NT2/D1 (cell line): Measurements from ENCODE around the gene DNAAF5.

Experiments used
- DNase-seq: peaks from one replicate; pipeline ENCODE4 v3.0.0-alpha.2; 2011; ENCODE audit warnings: low read depth, low spot score
- H3K27me3 ChIP-seq: 2 replicates; pipeline ENCODE4 v1.6.0; 2011; ENCODE audit warnings: mild to moderate bottlenecking; ENCODE audit not compliant: insufficient read length, insufficient read depth
- H3K36me3 ChIP-seq: 2 replicates; pipeline ENCODE4 v1.6.1; 2011; ENCODE audit warnings: mild to moderate bottlenecking, low read length, mixed read lengths; ENCODE audit not compliant: insufficient read depth, insufficient read length
- H3K4me1 ChIP-seq: 2 replicates; pipeline ENCODE4 v1.5.1; 2011; ENCODE audit not compliant: insufficient read depth, insufficient read length
- H3K4me3 ChIP-seq: 2 replicates; pipeline ENCODE4 v1.5.1; 2011; ENCODE audit warnings: low read depth; ENCODE audit not compliant: insufficient read length
- H3K9ac ChIP-seq: 2 replicates; pipeline ENCODE4 v1.6.0; 2011; ENCODE audit warnings: low read depth; ENCODE audit not compliant: insufficient read length
- H3K9me3 ChIP-seq: 2 replicates; pipeline ENCODE4 v1.5.1; 2011; ENCODE audit warnings: mild to moderate bottlenecking, low read length; ENCODE audit not compliant: insufficient read depth
- SUZ12 ChIP-seq: IDR thresholded peaks from 2 replicates; pipeline ENCODE4 v1.6.1; 2011; ENCODE audit not compliant: insufficient read length, insufficient read depth; ENCODE audit errors: extremely low read depth
- YY1 ChIP-seq: IDR thresholded peaks from 2 replicates; pipeline ENCODE4 v1.6.1; 2011; ENCODE audit not compliant: insufficient read length, insufficient read depth
- ZNF274 ChIP-seq: IDR thresholded peaks from 2 replicates; pipeline ENCODE4 v1.6.1; 2011; ENCODE audit warnings: mild to moderate bottlenecking, low read depth, low read length

The DNAAF5 gene

GRCh38 chr7:782718-783449 lies 56.4 kb downstream of the DNAAF5 start:
- Histone ChIP-seq H3K4me3 (no peak overlapping the region), H3K9ac (no peak overlapping the region), H3K27me3 (no peaks in the 10 kb centered on the region), H3K9me3 (no peaks in the 10 kb centered on the region; the same call in 1 of the 2 replicates), H3K36me3 (peaks cover 86% of the 10 kb centered on the region), H3K4me1 (no peaks in the 10 kb centered on the region)
- DNase-seq, result no peak
- TF ChIP-seq YY1 (no peak), SUZ12 (no peak), ZNF274 (no peak)

GRCh38 chr7:783556-784490 lies 57.3 kb downstream of the DNAAF5 start:
- Histone ChIP-seq H3K36me3 (peaks cover 86% of the 10 kb centered on the region), H3K4me3 (no peak overlapping the region), H3K4me1 (no peaks in the 10 kb centered on the region), H3K9ac (no peak overlapping the region), H3K27me3 (no peaks in the 10 kb centered on the region), H3K9me3 (no peaks in the 10 kb centered on the region; the same call in 1 of the 2 replicates)
- TF ChIP-seq ZNF274, result no peak
- TF ChIP-seq YY1, result no peak
- no peak for TF ChIP-seq SUZ12
- no peak for DNase-seq

GRCh38 chr7:784971-785370 lies 58.5 kb downstream of the DNAAF5 start:
- no peak for TF ChIP-seq SUZ12
- TF ChIP-seq ZNF274, result no peak
- no peak for TF ChIP-seq YY1
- H3K4me3 ChIP-seq, result no peak overlapping the region
- H3K4me1 ChIP-seq, result no peaks in the 10 kb centered on the region
- no peaks in the 10 kb centered on the region; the same call in 1 of the 2 replicates for H3K9me3 ChIP-seq
- no peak for DNase-seq
- H3K9ac ChIP-seq, result no peak overlapping the region
- H3K36me3 ChIP-seq, result peaks cover 83% of the 10 kb centered on the region
- H3K27me3 ChIP-seq, result no peaks in the 10 kb centered on the region

- Histone ChIP-seq H3K4me1 (no peaks in the 10 kb centered on the region), H3K9me3 (no peaks in the 10 kb centered on the region; the same call in 1 of the 2 replicates), H3K36me3 (peaks cover 80% of the 10 kb centered on the region), H3K9ac (no peak overlapping the region), H3K4me3 (no peak overlapping the region), H3K27me3 (no peaks in the 10 kb centered on the region)
- no peak for DNase-seq
- TF ChIP-seq ZNF274 (no peak), YY1 (no peak), SUZ12 (no peak)
Observed at GRCh38 chr7:785416-785815, 58.9 kb downstream of the DNAAF5 start.

- DNase-seq, result peak; percentile 56
Observed at GRCh38 chr7:786472-787255, 60.2 kb downstream of the DNAAF5 start.

GRCh38 chr7:787332-788240 lies 61.1 kb downstream of the DNAAF5 start:
- no peaks in the 10 kb centered on the region for H3K27me3 ChIP-seq
- peaks cover 59% of the 10 kb centered on the region for H3K36me3 ChIP-seq
- TF ChIP-seq SUZ12 (no peak), ZNF274 (no peak), YY1 (no peak)
- H3K4me1 ChIP-seq, result no peaks in the 10 kb centered on the region
- no peak for DNase-seq
- H3K9me3 ChIP-seq, result no peaks in the 10 kb centered on the region; the same call in 1 of the 2 replicates
- H3K9ac ChIP-seq, result no peak overlapping the region
- no peak overlapping the region for H3K4me3 ChIP-seq

More at GRCh38 chr7:786472-787255, 60.2 kb downstream of the DNAAF5 start:
- TF ChIP-seq YY1, result no peak
- no peak overlapping the region for H3K4me3 ChIP-seq
- peaks cover 68% of the 10 kb centered on the region for H3K36me3 ChIP-seq
- H3K4me1 ChIP-seq, result no peaks in the 10 kb centered on the region
- no peak overlapping the region for H3K9ac ChIP-seq
- no peaks in the 10 kb centered on the region for H3K27me3 ChIP-seq
- H3K9me3 ChIP-seq, result no peaks in the 10 kb centered on the region; the same call in 1 of the 2 replicates
